ENCODE results near the gene ST8SIA5. TPM values are rescaled to one million over a fixed set of nuclear protein-coding genes. Genes with fewer than 3 reads are reported as not detected.

Gene ST8SIA5
- total RNA-seq, 2 donors from 2014 or later, result 0.62 TPM; not detected in 1

- no peaks in the 10 kb centered on the region for H3K36me3 ChIP-seq
- TF ChIP-seq POLR2AphosphoS5 (IDR thresholded peaks at IDR 0.05), result no peak
- no peak for TF ChIP-seq POLR2A (IDR thresholded peaks at IDR 0.05)
- TF ChIP-seq CTCF (IDR thresholded peaks at IDR 0.05), result no peak
- intact Hi-C loops (cut with DNase I), result no loop called here
- H3K4me3 ChIP-seq, result no peak overlapping the region
- H3K9me3 ChIP-seq, result no peaks in the 10 kb centered on the region
- 48% methylated on average over 15 of the region's 15 CpGs for WGBS
- no peak for DNase-seq (ENCODE audit: low spot score)
- H3K4me1 ChIP-seq (replicated peaks), result no peaks in the 10 kb centered on the region
- no peak overlapping the region for H3K27ac ChIP-seq
- no peaks in the 10 kb centered on the region for H3K27me3 ChIP-seq (replicated peaks; ENCODE audit: insufficient read depth)
These were observed 80.5 kb downstream of the ST8SIA5 start for GRCh38 chr18:46676182-46676835.

GRCh38 chr18:46675112-46675511 lies 81.7 kb downstream of the ST8SIA5 start:
- 78% methylated on average over 1 of the region's 1 CpG for WGBS
- Histone ChIP-seq H3K27ac (no peak overlapping the region), H3K27me3 (replicated peaks; ENCODE audit: insufficient read depth) (no peaks in the 10 kb centered on the region), H3K36me3 (no peaks in the 10 kb centered on the region), H3K4me3 (no peak overlapping the region), H3K4me1 (replicated peaks) (no peaks in the 10 kb centered on the region), H3K9me3 (no peaks in the 10 kb centered on the region)
- TF ChIP-seq CTCF (IDR thresholded peaks at IDR 0.05), result no peak
- no peak for TF ChIP-seq POLR2AphosphoS5 (IDR thresholded peaks at IDR 0.05)
- no peak for TF ChIP-seq POLR2A (IDR thresholded peaks at IDR 0.05)
- no peak for DNase-seq (ENCODE audit: low spot score)
- intact Hi-C loops (cut with DNase I), result no loop called here

- H3K4me3 ChIP-seq, result no peak overlapping the region
- no peak for TF ChIP-seq POLR2A (IDR thresholded peaks at IDR 0.05)
- TF ChIP-seq POLR2AphosphoS5 (IDR thresholded peaks at IDR 0.05), result no peak
- no peak for TF ChIP-seq CTCF (IDR thresholded peaks at IDR 0.05)
- no peaks in the 10 kb centered on the region for H3K4me1 ChIP-seq (replicated peaks)
- WGBS, result 83% methylated on average over 6 of the region's 6 CpGs
- H3K27ac ChIP-seq, result no peak overlapping the region
- H3K9me3 ChIP-seq, result no peaks in the 10 kb centered on the region
- H3K36me3 ChIP-seq, result no peaks in the 10 kb centered on the region
- intact Hi-C loops (cut with DNase I), result no loop called here
- H3K27me3 ChIP-seq (replicated peaks; ENCODE audit: insufficient read depth), result no peaks in the 10 kb centered on the region
- DNase-seq (ENCODE audit: low spot score), result no peak
These were observed 84.5 kb downstream of the ST8SIA5 start for GRCh38 chr18:46672062-46672970.

GRCh38 chr18:46668694-46669093 lies 88.2 kb downstream of the ST8SIA5 start:
- DNase-seq (ENCODE audit: low spot score), result no peak
- no peaks in the 10 kb centered on the region for H3K4me1 ChIP-seq (replicated peaks)
- intact Hi-C loops (cut with DNase I), result no loop called here

More at GRCh38 chr18:46668694-46669093, 88.2 kb downstream of the ST8SIA5 start:
- 56% methylated on average over 6 of the region's 6 CpGs for WGBS
- H3K4me3 ChIP-seq, result no peak overlapping the region
- no peaks in the 10 kb centered on the region for H3K9me3 ChIP-seq
- no peak overlapping the region for H3K27ac ChIP-seq
- TF ChIP-seq CTCF (IDR thresholded peaks at IDR 0.05), result no peak
- no peak for TF ChIP-seq POLR2AphosphoS5 (IDR thresholded peaks at IDR 0.05)
- no peak for TF ChIP-seq POLR2A (IDR thresholded peaks at IDR 0.05)
- no peaks in the 10 kb centered on the region for H3K36me3 ChIP-seq
- no peaks in the 10 kb centered on the region for H3K27me3 ChIP-seq (replicated peaks; ENCODE audit: insufficient read depth)
